DMS79 treated with DMSO at 0.1 percent for 48 hours (cell line): ENCODE data around the gene GATAD2B.

Source experiments
- DNase-seq: peaks from one replicate; lab custom pipeline; 2025; lab: John Stamatoyannopoulos, UW

GATAD2B gene

GRCh38 chr1:153833171-153833570, 89.6 kb downstream of the GATAD2B start:
- DNase-seq = no peak

GRCh38 chr1:153832293-153832692, 90.5 kb downstream of the GATAD2B start:
- no peak for DNase-seq

DNA sequence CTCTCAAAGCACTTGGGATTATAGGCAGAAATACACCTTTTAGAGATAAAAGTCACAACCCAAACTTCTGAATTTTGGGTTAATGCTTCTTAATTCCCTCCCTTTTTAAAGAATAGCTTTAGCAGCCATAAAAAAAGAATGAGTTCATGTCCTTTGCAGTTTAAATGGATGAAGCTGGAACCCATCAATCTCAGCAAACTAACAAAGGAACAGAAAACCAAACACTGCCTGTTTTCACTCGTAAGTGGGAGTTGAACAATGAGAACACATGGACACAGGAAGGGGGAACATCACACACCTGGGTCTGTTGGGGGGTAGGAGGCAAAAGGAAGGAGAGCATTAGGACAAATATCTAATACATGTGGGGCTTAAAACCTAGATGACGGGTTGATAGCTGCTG, 91.7 kb downstream of the GATAD2B start:
- no peak for DNase-seq

- no peak for DNase-seq
Measured at GRCh38 chr1:153827168-153827964, 95.4 kb downstream of the GATAD2B start.

DNA sequence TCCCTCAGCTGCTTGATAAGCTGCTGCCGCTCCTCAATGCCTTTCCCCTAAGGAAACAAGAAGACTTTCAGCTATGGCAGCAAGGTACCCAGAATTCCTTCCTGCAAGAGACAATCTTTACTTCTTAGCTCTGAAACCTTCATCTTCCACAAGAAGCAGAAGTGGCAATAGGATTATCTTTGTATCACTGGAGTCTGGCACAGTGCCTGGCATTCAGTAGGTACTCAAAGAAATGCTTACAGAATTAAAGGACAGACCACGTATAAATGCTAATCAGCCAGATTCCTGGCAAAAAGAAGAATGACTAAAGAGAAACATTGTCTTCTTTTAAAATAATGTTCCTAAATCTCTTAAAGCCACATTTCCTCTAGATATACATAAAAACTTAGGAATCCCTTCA, 103.9 kb downstream of the GATAD2B start:
- no peak for DNase-seq

DNA sequence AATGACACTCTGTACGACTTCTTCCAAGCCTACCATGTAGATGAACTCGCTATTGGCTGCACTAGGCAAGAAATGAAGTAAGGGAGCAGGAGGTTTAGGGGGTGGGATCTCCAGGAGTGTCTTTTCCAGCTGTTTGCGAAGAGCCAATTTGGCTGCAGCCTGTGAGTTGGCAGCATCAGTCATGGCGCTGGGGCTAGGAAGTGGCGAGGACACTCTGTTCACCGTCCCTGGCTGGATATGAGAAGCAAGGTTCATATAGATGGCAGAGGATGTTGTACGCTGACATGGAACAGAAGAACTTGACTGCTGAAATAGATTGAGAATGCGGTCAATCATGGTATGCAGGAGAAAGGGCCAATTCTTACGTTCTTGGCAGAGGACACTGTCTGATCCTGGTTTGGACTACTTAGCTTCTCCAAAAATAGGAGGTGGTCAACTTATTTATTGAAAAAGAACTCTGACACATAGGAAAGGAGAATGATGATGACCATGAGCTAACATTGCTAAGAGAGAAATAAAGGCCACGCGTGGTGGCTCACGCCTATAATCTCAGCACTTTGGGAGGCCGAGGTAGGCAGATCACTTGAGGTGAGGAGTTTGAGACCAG, 106.4 kb downstream of the GATAD2B start:
- no peak for DNase-seq

GRCh38 chr1:153805886-153806719, 116.7 kb downstream of the GATAD2B start:
- DNase-seq = no peak

DNA sequence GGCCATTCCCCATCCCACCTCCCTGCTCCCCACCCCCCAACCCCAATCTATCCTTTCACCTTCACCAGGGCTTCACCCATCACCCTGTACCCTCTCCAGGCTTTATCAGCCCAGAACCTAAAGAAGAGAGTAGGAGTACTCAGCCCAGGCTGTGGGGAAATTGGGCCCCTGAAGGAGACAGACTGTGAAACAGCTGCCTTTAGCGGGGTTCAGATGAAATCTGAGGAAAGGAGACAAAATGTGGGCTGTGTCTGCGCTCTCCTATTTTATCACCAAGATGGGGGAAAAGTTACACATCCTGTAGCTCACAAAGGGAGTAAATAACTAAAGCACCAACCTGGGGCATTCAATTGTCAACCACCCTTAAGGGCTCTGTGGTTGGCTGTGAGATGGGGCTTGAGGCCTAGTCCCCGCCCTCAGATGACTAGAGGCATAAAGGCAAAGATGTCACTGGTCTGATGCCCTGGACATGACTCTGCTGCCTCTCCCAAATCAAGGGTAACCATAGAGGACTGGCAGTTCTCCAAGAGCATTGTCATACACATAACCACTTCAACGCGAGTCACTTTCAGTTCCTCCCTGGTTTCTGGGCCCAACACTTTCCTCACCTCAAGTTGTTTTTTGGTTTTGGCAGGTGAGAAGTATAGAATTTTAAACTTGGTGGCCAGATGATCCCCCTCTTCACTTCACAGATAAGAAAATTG, 117.6 kb downstream of the GATAD2B start:
- DNase-seq = peak; percentile 21

- no peak for DNase-seq
Measured at GRCh38 chr1:153804112-153804511, 118.7 kb downstream of the GATAD2B start.

- DNase-seq = no peak
Measured at GRCh38 chr1:153803470-153804056, 119.2 kb downstream of the GATAD2B start.

- DNase-seq = no peak
Measured at GRCh38 chr1:153801786-153802697, 120.7 kb downstream of the GATAD2B start.

GRCh38 chr1:153801028-153801625, 121.6 kb downstream of the GATAD2B start:
- no peak for DNase-seq

- no peak for DNase-seq
Measured at GRCh38 chr1:153800516-153800915, 122.3 kb downstream of the GATAD2B start.

DNA sequence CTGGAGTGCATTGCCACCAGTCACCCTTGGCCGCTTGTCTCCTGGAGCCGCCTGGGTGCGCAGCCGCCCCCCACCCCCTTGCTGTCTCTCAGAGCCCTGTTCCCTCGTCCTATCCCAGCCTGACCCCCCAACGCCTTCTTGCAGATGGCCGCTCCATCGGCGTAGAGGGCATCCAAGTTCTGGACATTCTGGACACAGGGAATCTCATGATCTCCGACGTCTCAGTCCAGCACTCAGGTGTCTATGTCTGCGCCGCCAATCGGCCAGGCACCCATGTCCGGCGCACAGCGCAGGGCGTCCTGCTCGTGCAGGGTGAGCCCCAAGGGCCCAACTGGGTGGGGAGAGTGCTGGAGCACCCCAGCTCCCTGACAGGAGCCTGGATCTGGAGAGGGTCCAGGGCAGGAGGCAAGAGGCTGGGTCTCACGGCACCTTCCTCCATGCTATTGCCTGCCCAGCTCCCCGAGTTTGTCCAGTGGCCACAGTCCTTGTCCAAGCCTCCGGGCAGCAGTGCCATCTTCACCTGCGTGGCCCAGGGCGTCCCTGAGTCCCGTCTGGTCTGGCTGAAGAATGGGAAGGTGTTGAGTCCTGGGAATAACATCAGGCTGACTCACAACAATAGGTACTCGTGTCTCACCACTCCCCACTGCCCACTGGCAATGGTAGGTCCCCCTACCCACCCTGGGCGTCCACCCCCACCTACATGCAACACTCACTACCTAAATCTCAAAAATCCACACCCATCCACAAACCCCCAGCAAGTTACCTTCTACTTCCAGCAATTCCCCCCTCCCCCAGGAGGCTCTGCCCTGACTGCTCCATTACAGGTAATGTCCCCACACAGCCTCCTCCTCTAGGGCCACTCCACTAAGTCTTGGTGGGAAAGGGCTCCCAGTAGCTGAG, 123.0 kb downstream of the GATAD2B start:
- no peak for DNase-seq

- no peak for DNase-seq
Measured at GRCh38 chr1:153799016-153799415, 123.8 kb downstream of the GATAD2B start.

- no peak for DNase-seq
Measured at GRCh38 chr1:153798468-153798780, 124.3 kb downstream of the GATAD2B start.

GRCh38 chr1:153796786-153797659, 125.7 kb downstream of the GATAD2B start:
- DNase-seq = peak; percentile 73
